HEK293 (cell line): ENCODE data around the gene GTF2F2.

Source experiments
- BCL6B ChIP-seq: fragments of 450-650 bp; formaldehyde crosslinking; IDR thresholded peaks from 2 replicates; pipeline ENCODE4 v1.5.1; 2017; ENCODE audit warnings: missing biosample characterization, missing genetic modification characterization
- EGR2 ChIP-seq: fragments of 450-650 bp; formaldehyde crosslinking; IDR thresholded peaks from 2 replicates; pipeline ENCODE4 v1.5.1; 2016; ENCODE audit warnings: low read depth, missing biosample characterization, missing genetic modification characterization
- INSM2 ChIP-seq: fragments of 450-650 bp; formaldehyde crosslinking; IDR thresholded peaks from 2 replicates; pipeline ENCODE4 v1.5.1; 2016; ENCODE audit warnings: missing biosample characterization, missing genetic modification characterization
- KLF9 ChIP-seq: fragments of 450-650 bp; formaldehyde crosslinking; IDR thresholded peaks from 2 replicates; pipeline ENCODE4 v1.5.1; 2016; ENCODE audit warnings: missing biosample characterization, missing genetic modification characterization, low read depth
- PATZ1 ChIP-seq: fragments of 450-650 bp; formaldehyde crosslinking; IDR thresholded peaks from 2 replicates; pipeline ENCODE4 v1.5.1; 2016; ENCODE audit warnings: missing biosample characterization, missing genetic modification characterization
- SCRT1 ChIP-seq: fragments of 450-650 bp; formaldehyde crosslinking; IDR thresholded peaks from 2 replicates; pipeline ENCODE4 v1.5.1; 2016; ENCODE audit warnings: missing biosample characterization, missing genetic modification characterization, borderline replicate concordance
- WT1 ChIP-seq: fragments of 450-650 bp; formaldehyde crosslinking; IDR thresholded peaks from 2 replicates; pipeline ENCODE4 v1.5.1; 2016; ENCODE audit warnings: missing biosample characterization, missing genetic modification characterization
- YY2 ChIP-seq: fragments of 450-650 bp; formaldehyde crosslinking; IDR thresholded peaks from 2 replicates; pipeline ENCODE4 v1.5.1; 2016; ENCODE audit warnings: missing biosample characterization, missing genetic modification characterization
- ZEB2 ChIP-seq: fragments of 450-650 bp; formaldehyde crosslinking; IDR thresholded peaks from 2 replicates; pipeline ENCODE4 v1.5.1; 2016; ENCODE audit warnings: missing biosample characterization, missing genetic modification characterization
- ZFP3 ChIP-seq: fragments of 450-650 bp; formaldehyde crosslinking; IDR thresholded peaks from 2 replicates; pipeline ENCODE4 v1.5.1; 2016; ENCODE audit warnings: low read depth, missing biosample characterization, missing genetic modification characterization
- ZFP69B ChIP-seq: fragments of 450-650 bp; formaldehyde crosslinking; IDR thresholded peaks from 2 replicates; pipeline ENCODE4 v1.5.1; 2016; ENCODE audit warnings: missing biosample characterization, missing genetic modification characterization
- ZNF184 ChIP-seq: fragments of 450-650 bp; IDR thresholded peaks from 2 replicates; pipeline ENCODE4 v1.5.1; 2018; ENCODE audit warnings: missing biosample characterization, mild to moderate bottlenecking, missing genetic modification characterization
- ZNF2 ChIP-seq: fragments of 450-650 bp; formaldehyde crosslinking; IDR thresholded peaks from 2 replicates; pipeline ENCODE4 v1.5.1; 2016; ENCODE audit warnings: missing biosample characterization, missing genetic modification characterization
- ZNF292 ChIP-seq: fragments of 450-650 bp; formaldehyde crosslinking; IDR thresholded peaks from 2 replicates; pipeline ENCODE4 v1.5.1; 2016; ENCODE audit warnings: low read depth, missing biosample characterization, missing genetic modification characterization, borderline replicate concordance
- ZNF311 ChIP-seq: fragments of 450-650 bp; formaldehyde crosslinking; IDR thresholded peaks from 2 replicates; pipeline ENCODE4 v1.5.1; 2017; ENCODE audit warnings: missing biosample characterization, missing genetic modification characterization, borderline replicate concordance
- ZNF366 ChIP-seq: fragments of 450-650 bp; formaldehyde crosslinking; conservative IDR thresholded peaks from 2 replicates; pipeline ENCODE4 v1.5.1; 2016; ENCODE audit warnings: missing biosample characterization, missing genetic modification characterization
- ZNF433 ChIP-seq: fragments of 450-650 bp; formaldehyde crosslinking; IDR thresholded peaks from 2 replicates; pipeline ENCODE4 v1.5.1; 2016; ENCODE audit warnings: missing biosample characterization, missing genetic modification characterization, low read depth
- ZNF530 ChIP-seq: fragments of 450-650 bp; formaldehyde crosslinking; IDR thresholded peaks from 2 replicates; pipeline ENCODE4 v1.5.1; 2016; ENCODE audit warnings: low read depth, missing biosample characterization, missing genetic modification characterization
- ZNF549 ChIP-seq: fragments of 450-650 bp; IDR thresholded peaks from 2 replicates; pipeline ENCODE4 v1.5.1; 2018; ENCODE audit warnings: missing biosample characterization, missing genetic modification characterization, mild to moderate bottlenecking, inconsistent platforms, moderate library complexity
- ZNF555 ChIP-seq: fragments of 450-650 bp; formaldehyde crosslinking; conservative IDR thresholded peaks from 2 replicates; pipeline ENCODE4 v1.5.1; 2017; ENCODE audit warnings: missing biosample characterization, mild to moderate bottlenecking, missing genetic modification characterization, inconsistent platforms
- ZNF585B ChIP-seq: fragments of 450-650 bp; formaldehyde crosslinking; IDR thresholded peaks from 2 replicates; pipeline ENCODE4 v1.5.1; 2016; ENCODE audit warnings: missing biosample characterization, missing genetic modification characterization
- ZNF596 ChIP-seq: fragments of 450-650 bp; IDR thresholded peaks from 2 replicates; pipeline ENCODE4 v1.5.0; 2018; ENCODE audit warnings: missing biosample characterization, mild to moderate bottlenecking, missing genetic modification characterization, moderate library complexity
- ZNF76 ChIP-seq: fragments of 450-650 bp; formaldehyde crosslinking; IDR thresholded peaks from 2 replicates; pipeline ENCODE4; 2016; ENCODE audit warnings: low read depth, missing biosample characterization, missing genetic modification characterization, borderline replicate concordance
- ZNF843 ChIP-seq: fragments of 450-650 bp; formaldehyde crosslinking; IDR thresholded peaks from 2 replicates; pipeline ENCODE4 v1.5.1; 2016; ENCODE audit warnings: missing biosample characterization, missing genetic modification characterization
- ZXDB ChIP-seq: fragments of 450-650 bp; formaldehyde crosslinking; IDR thresholded peaks from 2 replicates; pipeline ENCODE4 v1.5.1; 2016; ENCODE audit warnings: missing biosample characterization, missing genetic modification characterization
- TF ChIP-seq, protein P1 (sequence below): fragments of 450-650 bp; IDR thresholded peaks from 2 replicates; pipeline ENCODE4 v1.5.1; 2018; ENCODE audit warnings: missing biosample characterization, mild to moderate bottlenecking, missing genetic modification characterization
- TF ChIP-seq, protein P2 (sequence below): fragments of 450-650 bp; formaldehyde crosslinking; IDR thresholded peaks from 2 replicates; pipeline ENCODE4 v1.5.1; 2016; ENCODE audit warnings: missing biosample characterization, missing genetic modification characterization
- TF ChIP-seq, protein P3 (sequence below): fragments of 450-650 bp; formaldehyde crosslinking; IDR thresholded peaks from 2 replicates; pipeline ENCODE4 v1.5.1; 2016; ENCODE audit warnings: missing biosample characterization, missing genetic modification characterization, borderline replicate concordance
- TF ChIP-seq, protein P4 (sequence below): fragments of 450-650 bp; formaldehyde crosslinking; IDR thresholded peaks from 2 replicates; pipeline ENCODE4 v1.5.1; 2016; ENCODE audit warnings: missing biosample characterization, missing genetic modification characterization

GTF2F2 gene

GRCh38 chr13:45178349-45179162 lies 58.2 kb downstream of the GTF2F2 start (continued):
- TF ChIP-seq INSM2, result peak; percentile 94
- no peak for TF ChIP-seq ZNF311
- peak; percentile 90 for TF ChIP-seq ZEB2 (tag by site-specific recombination)
- TF ChIP-seq ZNF585B (tag by site-specific recombination), result no peak
- TF ChIP-seq ZNF549, result no peak
- TF ChIP-seq ZNF843, result peak; percentile 83
- no peak for TF ChIP-seq BCL6B (tag by site-specific recombination)
- TF ChIP-seq ZNF366, result peak; percentile 85
- TF ChIP-seq ZNF184, result no peak; the same call in 1 of the 2 replicates
- peak; percentile 59; the same call in 1 of the 2 replicates for TF ChIP-seq ZNF76 (tag by site-specific recombination)
- no peak for TF ChIP-seq ZNF596
- peak; percentile 99 for TF ChIP-seq PATZ1 (tag by site-specific recombination)
- no peak for TF ChIP-seq ZNF530 (tag by site-specific recombination)
- no peak for TF ChIP-seq ZFP3 (tag by site-specific recombination)
- TF ChIP-seq, protein P1, sequence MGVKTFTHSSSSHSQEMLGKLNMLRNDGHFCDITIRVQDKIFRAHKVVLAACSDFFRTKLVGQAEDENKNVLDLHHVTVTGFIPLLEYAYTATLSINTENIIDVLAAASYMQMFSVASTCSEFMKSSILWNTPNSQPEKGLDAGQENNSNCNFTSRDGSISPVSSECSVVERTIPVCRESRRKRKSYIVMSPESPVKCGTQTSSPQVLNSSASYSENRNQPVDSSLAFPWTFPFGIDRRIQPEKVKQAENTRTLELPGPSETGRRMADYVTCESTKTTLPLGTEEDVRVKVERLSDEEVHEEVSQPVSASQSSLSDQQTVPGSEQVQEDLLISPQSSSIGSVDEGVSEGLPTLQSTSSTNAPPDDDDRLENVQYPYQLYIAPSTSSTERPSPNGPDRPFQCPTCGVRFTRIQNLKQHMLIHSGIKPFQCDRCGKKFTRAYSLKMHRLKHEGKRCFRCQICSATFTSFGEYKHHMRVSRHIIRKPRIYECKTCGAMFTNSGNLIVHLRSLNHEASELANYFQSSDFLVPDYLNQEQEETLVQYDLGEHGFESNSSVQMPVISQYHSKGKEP, result peak; percentile 98
- TF ChIP-seq WT1 (tag by site-specific recombination), result peak; percentile 71
- TF ChIP-seq, protein P2, sequence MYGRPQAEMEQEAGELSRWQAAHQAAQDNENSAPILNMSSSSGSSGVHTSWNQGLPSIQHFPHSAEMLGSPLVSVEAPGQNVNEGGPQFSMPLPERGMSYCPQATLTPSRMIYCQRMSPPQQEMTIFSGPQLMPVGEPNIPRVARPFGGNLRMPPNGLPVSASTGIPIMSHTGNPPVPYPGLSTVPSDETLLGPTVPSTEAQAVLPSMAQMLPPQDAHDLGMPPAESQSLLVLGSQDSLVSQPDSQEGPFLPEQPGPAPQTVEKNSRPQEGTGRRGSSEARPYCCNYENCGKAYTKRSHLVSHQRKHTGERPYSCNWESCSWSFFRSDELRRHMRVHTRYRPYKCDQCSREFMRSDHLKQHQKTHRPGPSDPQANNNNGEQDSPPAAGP (tag by site-specific recombination), result peak; percentile 77
- no peak for TF ChIP-seq YY2 (tag by site-specific recombination)
- TF ChIP-seq, protein P3, sequence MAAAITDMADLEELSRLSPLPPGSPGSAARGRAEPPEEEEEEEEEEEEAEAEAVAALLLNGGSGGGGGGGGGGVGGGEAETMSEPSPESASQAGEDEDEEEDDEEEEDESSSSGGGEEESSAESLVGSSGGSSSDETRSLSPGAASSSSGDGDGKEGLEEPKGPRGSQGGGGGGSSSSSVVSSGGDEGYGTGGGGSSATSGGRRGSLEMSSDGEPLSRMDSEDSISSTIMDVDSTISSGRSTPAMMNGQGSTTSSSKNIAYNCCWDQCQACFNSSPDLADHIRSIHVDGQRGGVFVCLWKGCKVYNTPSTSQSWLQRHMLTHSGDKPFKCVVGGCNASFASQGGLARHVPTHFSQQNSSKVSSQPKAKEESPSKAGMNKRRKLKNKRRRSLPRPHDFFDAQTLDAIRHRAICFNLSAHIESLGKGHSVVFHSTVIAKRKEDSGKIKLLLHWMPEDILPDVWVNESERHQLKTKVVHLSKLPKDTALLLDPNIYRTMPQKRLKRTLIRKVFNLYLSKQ (tag by site-specific recombination), result no peak
- 0 out of 2 replicates have a peak, but pooled peaks have one; percentile 21 for TF ChIP-seq SCRT1 (tag by site-specific recombination)
- TF ChIP-seq, protein P4, sequence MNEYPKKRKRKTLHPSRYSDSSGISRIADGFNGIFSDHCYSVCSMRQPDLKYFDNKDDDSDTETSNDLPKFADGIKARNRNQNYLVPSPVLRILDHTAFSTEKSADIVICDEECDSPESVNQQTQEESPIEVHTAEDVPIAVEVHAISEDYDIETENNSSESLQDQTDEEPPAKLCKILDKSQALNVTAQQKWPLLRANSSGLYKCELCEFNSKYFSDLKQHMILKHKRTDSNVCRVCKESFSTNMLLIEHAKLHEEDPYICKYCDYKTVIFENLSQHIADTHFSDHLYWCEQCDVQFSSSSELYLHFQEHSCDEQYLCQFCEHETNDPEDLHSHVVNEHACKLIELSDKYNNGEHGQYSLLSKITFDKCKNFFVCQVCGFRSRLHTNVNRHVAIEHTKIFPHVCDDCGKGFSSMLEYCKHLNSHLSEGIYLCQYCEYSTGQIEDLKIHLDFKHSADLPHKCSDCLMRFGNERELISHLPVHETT (tag by site-specific recombination), result peak; percentile 81
- TF ChIP-seq KLF9 (tag by site-specific recombination), result 0 out of 2 replicates have a peak, but pooled peaks have one; percentile 21
- no peak for TF ChIP-seq ZNF433 (tag by site-specific recombination)
- TF ChIP-seq ZNF555 (tag by site-specific recombination), result no peak
- TF ChIP-seq EGR2 (tag by site-specific recombination), result no peak
- peak; percentile 79 for TF ChIP-seq ZXDB (tag by site-specific recombination)
- no peak for TF ChIP-seq ZNF292 (tag by site-specific recombination)
- peak; percentile 82 for TF ChIP-seq ZFP69B (tag by site-specific recombination)
- TF ChIP-seq ZNF2 (tag by site-specific recombination), result peak; percentile 90; the same call in 1 of the 2 replicates
